IMR-90 (cell line): ENCODE results near the gene ZNF711. TPM values are rescaled to one million over a fixed set of nuclear protein-coding genes. Genes with fewer than 3 reads are reported as not detected.

Source experiments
- ATAC-seq: fragments of 200-7000 bp; cut with Tn5 transposase; 2 replicates; pipeline ENCODE4 v1.9.1; 2020; ENCODE audit warnings: low read depth, mild to moderate bottlenecking, moderate library complexity
- BruUV-seq: library from RNA; stranded (reverse); fragments of 400-500 nt; replicated peaks from 2 replicates; lab custom pipeline; 2021; lab: Mats Ljungman, UMichigan
- CTCF ChIA-PET: fragments of 300-600 bp; formaldehyde crosslinking; extraction: SDS; loops from one replicate; lab custom pipeline; 2021; ENCODE audit warnings: antibody characterized with exemption; lab: Yijun Ruan, JAX
- POLR2A ChIA-PET: fragments of 300-600 bp; sonication (Branson Sonifier 250); formaldehyde crosslinking; loops from one replicate; lab custom pipeline; 2022; ENCODE audit warnings: antibody characterized with exemption; ENCODE audit not compliant: unreplicated experiment; lab: Charles Lee
- DNase-seq: peaks from one replicate; pipeline ENCODE4 v3.0.0; 2013
- H2AFZ ChIP-seq: replicated peaks from 2 replicates; pipeline ENCODE3; 2013; ENCODE audit warnings: low read length, mild to moderate bottlenecking; ENCODE audit not compliant: poor library complexity
- H2AK5ac ChIP-seq: 2 replicates; pipeline ENCODE4 v1.6.1; 2013; ENCODE audit warnings: low read depth, low read length, inconsistent platforms
- H2AK9ac ChIP-seq: replicated peaks from 2 replicates; pipeline ENCODE3; 2013; ENCODE audit warnings: mild to moderate bottlenecking, low read depth, low read length, moderate library complexity; ENCODE audit not compliant: poor library complexity
- H2BK120ac ChIP-seq: 2 replicates; pipeline ENCODE4 v1.6.1; 2013; ENCODE audit warnings: low read depth, low read length, inconsistent platforms
- H2BK15ac ChIP-seq: 3 replicates; pipeline ENCODE4 v1.6.1; 2013; ENCODE audit warnings: low read depth, low read length, inconsistent platforms
- H2BK20ac ChIP-seq: 2 replicates; pipeline ENCODE4 v1.6.1; 2013; ENCODE audit warnings: low read depth, mild to moderate bottlenecking, inconsistent platforms, low read length, moderate library complexity
- H2BK5ac ChIP-seq: 2 replicates; pipeline ENCODE4 v1.6.1; 2013; ENCODE audit warnings: mild to moderate bottlenecking, low read depth, low read length, inconsistent platforms; ENCODE audit not compliant: poor library complexity, severe bottlenecking
- H3K14ac ChIP-seq: replicated peaks from 2 replicates; pipeline ENCODE4 v1.6.1; 2013; ENCODE audit warnings: low read depth, low read length, inconsistent platforms
- H3K18ac ChIP-seq: 2 replicates; pipeline ENCODE4 v1.6.1; 2013; ENCODE audit warnings: low read depth, low read length, control low read depth
- H3K23ac ChIP-seq: 2 replicates; pipeline ENCODE4 v1.6.1; 2013; ENCODE audit warnings: low read depth, low read length, inconsistent platforms
- H3K27ac ChIP-seq: 2 replicates; pipeline ENCODE4 v1.5.1; 2013; ENCODE audit warnings: mild to moderate bottlenecking, control low read depth, low read length; ENCODE audit not compliant: insufficient read depth
- H3K27me3 ChIP-seq: 2 replicates; pipeline ENCODE4 v1.6.1; 2013; ENCODE audit warnings: low read length; ENCODE audit not compliant: control insufficient read depth, insufficient read depth
- H3K36me3 ChIP-seq: 2 replicates; pipeline ENCODE4 v1.6.1; 2013; ENCODE audit warnings: low read length, mixed read lengths; ENCODE audit not compliant: control insufficient read depth, insufficient read depth
- H3K4ac ChIP-seq: 2 replicates; pipeline ENCODE4 v1.6.1; 2013; ENCODE audit warnings: low read depth, low read length, inconsistent platforms
- H3K4me1 ChIP-seq: 2 replicates; pipeline ENCODE4 v1.6.1; 2013; ENCODE audit warnings: low read length, mixed read lengths; ENCODE audit not compliant: control insufficient read depth, insufficient read depth
- H3K4me2 ChIP-seq: 2 replicates; pipeline ENCODE4 v1.6.1; 2013; ENCODE audit warnings: low read depth, mild to moderate bottlenecking, control low read depth, low read length, moderate library complexity
- H3K4me3 ChIP-seq: 2 replicates; pipeline ENCODE4 v1.5.1; 2013; ENCODE audit warnings: low read depth, mild to moderate bottlenecking, control low read depth, low read length, moderate library complexity; ENCODE audit not compliant: insufficient read depth
- H3K56ac ChIP-seq: 2 replicates; pipeline ENCODE4 v1.6.1; 2013; ENCODE audit warnings: low read length, inconsistent platforms; ENCODE audit not compliant: insufficient read depth; ENCODE audit errors: extremely low read depth
- H3K79me1 ChIP-seq, 2 experiments: 2 replicates each; pipeline ENCODE4 v1.6.1; 2013; ENCODE audit warnings: low read length in 2 of 2, inconsistent platforms in 1 of 2, low read depth in 1 of 2
- H3K9ac ChIP-seq: 2 replicates; pipeline ENCODE4 v1.6.1; 2013; ENCODE audit warnings: low read depth, low read length, control low read depth
- H3K9me1 ChIP-seq: 2 replicates; pipeline ENCODE4 v1.6.1; 2013; ENCODE audit warnings: low read length, inconsistent platforms; ENCODE audit not compliant: insufficient read depth
- H3K9me3 ChIP-seq: 2 replicates; pipeline ENCODE4 v1.6.1; 2013; ENCODE audit warnings: low read length; ENCODE audit not compliant: control insufficient read depth, insufficient read depth
- H4K20me1 ChIP-seq: 2 replicates; pipeline ENCODE4 v1.6.1; 2013; ENCODE audit warnings: low read length, inconsistent platforms; ENCODE audit not compliant: insufficient read depth
- H4K5ac ChIP-seq: 2 replicates; pipeline ENCODE4 v1.6.1; 2013; ENCODE audit warnings: mild to moderate bottlenecking, low read depth, low read length, control low read depth
- H4K8ac ChIP-seq, 2 experiments: 2 replicates each; pipeline ENCODE4 v1.6.1; 2013; ENCODE audit warnings: low read depth in 2 of 2, low read length in 2 of 2, control low read depth in 1 of 2, inconsistent platforms in 1 of 2
- H4K91ac ChIP-seq: 2 replicates; pipeline ENCODE4 v1.6.1; 2013; ENCODE audit warnings: low read depth, low read length, inconsistent platforms; ENCODE audit not compliant: insufficient read depth
- CEBPB ChIP-seq: IDR thresholded peaks from 2 replicates; pipeline ENCODE4 v1.6.1; 2012; ENCODE audit warnings: low read depth, low read length, improper control_type of control experiment
- CHD1 ChIP-seq: IDR thresholded peaks from 2 replicates; pipeline ENCODE4 v1.6.1; 2012; ENCODE audit warnings: low read depth, low read length, improper control_type of control experiment
- ELK1 ChIP-seq: fragments of 150-350 bp; IDR thresholded peaks from 2 replicates; pipeline ENCODE4 v1.6.1; 2016; ENCODE audit warnings: low read depth, mild to moderate bottlenecking, low read length, moderate library complexity, borderline replicate concordance
- FOS ChIP-seq: fragments of 150-350 bp; IDR thresholded peaks from 2 replicates; pipeline ENCODE4 v1.6.1; 2016; ENCODE audit warnings: low read depth, low read length
- MAZ ChIP-seq: IDR thresholded peaks from 2 replicates; pipeline ENCODE4 v1.6.1; 2012; ENCODE audit warnings: low read depth, mild to moderate bottlenecking, low read length, improper control_type of control experiment, moderate library complexity, borderline replicate concordance
- MXI1 ChIP-seq: IDR thresholded peaks from 2 replicates; pipeline ENCODE4 v1.6.1; 2012; ENCODE audit warnings: low read depth, mild to moderate bottlenecking, low read length, moderate library complexity, borderline replicate concordance
- NFE2L2 ChIP-seq: fragments of 150-350 bp; IDR thresholded peaks from 2 replicates; pipeline ENCODE4 v1.6.1; 2016; ENCODE audit warnings: low read depth, mild to moderate bottlenecking, low read length
- POLR2A ChIP-seq: IDR thresholded peaks from 2 replicates; pipeline ENCODE4 v1.6.1; 2012; ENCODE audit warnings: mild to moderate bottlenecking, low read depth, low read length
- RAD21 ChIP-seq: IDR thresholded peaks from 2 replicates; pipeline ENCODE4 v1.6.1; 2012; ENCODE audit warnings: low read length, improper control_type of control experiment
- SMC3 ChIP-seq: fragments of 150-350 bp; IDR thresholded peaks from 2 replicates; pipeline ENCODE4 v1.6.1; 2016; ENCODE audit warnings: low read depth, mild to moderate bottlenecking, antibody characterized with exemption, low read length, moderate library complexity
- WGBS, 2 experiments: methylation state at CpG; one replicate each; pipeline versions ENCODE4 v1.1.5 to v1.1.7; 2013; ENCODE audit warnings: missing lambda C conversion rate in 2 of 2; ENCODE audit not compliant: insufficient read length in 1 of 2; ENCODE audit errors: extremely low coverage in 2 of 2; 5-methylcytosine and 5-hydroxymethylcytosine counted together
- dilution Hi-C: fragments of 300-500 bp; cut with HindIII; formaldehyde crosslinking; loops from one replicate; pipeline ENCODE4 v1.14.3; 2018; ENCODE audit warnings: low sequenced_read_pairs; ENCODE audit not compliant: unreplicated experiment
- in situ Hi-C: fragments of 300-500 bp; cut with MboI; formaldehyde crosslinking; loops from 3 replicates; pipeline ENCODE4 v1.14.3; 2019; ENCODE audit warnings: low sequenced_read_pairs, inconsistent platforms, mixed read lengths
- intact Hi-C: fragments of 100-400 bp; cut with micrococcal nuclease; formaldehyde crosslinking; loops from 2 replicates; pipeline ENCODE4 v1.10.0; 2022
- polyA plus RNA-seq, 3 experiments: library from polyadenylated mRNA; depleted of rRNA; stranded (reverse); fragments of >200 nt; gene quantifications; 2 replicates each; pipeline ENCODE4 v1.2.3, GENCODE V29; 2012; ENCODE audit warnings: low replicate concordance in 1 of 3
- total RNA-seq: library from RNA; depleted of rRNA; stranded (reverse); fragments of >200 nt; gene quantifications from 2 replicates; pipeline ENCODE4 v1.2.3, GENCODE V29; 2012

The ZNF711 gene
- total and polyA plus RNA-seq, 2 of the 4 experiments (the other 2 are of a cell fraction): 2.3 to 2.9 TPM

- BruUV-seq: no TSS peak
- no peaks in the 10 kb centered on the region for H3K27me3 ChIP-seq
- dilution Hi-C loops: no loop called here
- H3K4ac ChIP-seq: no peak overlapping the region
- H3K9me1 ChIP-seq: no peaks in the 10 kb centered on the region
- H2BK5ac ChIP-seq: no peak overlapping the region
- no peaks in the 10 kb centered on the region for H3K9me3 ChIP-seq
- H3K14ac ChIP-seq: no peak overlapping the region
- TF ChIP-seq MAZ (no peak), ELK1 (no peak), MXI1 (no peak), CEBPB (no peak), CHD1 (no peak), SMC3 (no peak), RAD21 (no peak), POLR2A (no peak), FOS (no peak), NFE2L2 (no peak)
- H3K27ac ChIP-seq: no peak overlapping the region
- no peak overlapping the region for H2BK20ac ChIP-seq
- H3K36me3 ChIP-seq: no peaks in the 10 kb centered on the region
- H3K79me1 ChIP-seq: no peaks in the 10 kb centered on the region
- in situ Hi-C loops: no loop called here
- H3K23ac ChIP-seq: no peak overlapping the region
- no peak overlapping the region for H2AK9ac ChIP-seq
- no peak overlapping the region for H2AFZ ChIP-seq
- H3K4me1 ChIP-seq: no peaks in the 10 kb centered on the region
- ChIA-PET POLR2A (no interaction called here), CTCF (no interaction called here)
- no peak overlapping the region for H3K4me2 ChIP-seq
- intact Hi-C loops: no loop called here
- no peak overlapping the region for H2BK120ac ChIP-seq
- WGBS, 2 experiments: 83% methylated on average over 1 of the region's 7 CpGs; no CpG with 5 or more reads in 1 of the 2 experiments
- no peaks in the 10 kb centered on the region for H4K20me1 ChIP-seq
- H4K8ac ChIP-seq: no peak overlapping the region
- no peak overlapping the region for H3K18ac ChIP-seq
- no peak overlapping the region for H4K5ac ChIP-seq
- no peak overlapping the region for H3K4me3 ChIP-seq
- H2BK15ac ChIP-seq: no peak overlapping the region
- no peak overlapping the region for H2AK5ac ChIP-seq
- DNase-seq: no peak
- no peak for ATAC-seq
- no peak overlapping the region for H3K56ac ChIP-seq
- H3K9ac ChIP-seq: no peak overlapping the region
- H4K91ac ChIP-seq: no peak overlapping the region
These were observed 45.4 kb downstream of the ZNF711 start for GRCh38 chrX:85288992-85289723.
